ENCODE data around the gene SYVN1. TPM values are rescaled to one million over a fixed set of nuclear protein-coding genes. Genes with fewer than 3 reads are reported as not detected.

SYVN1 gene
- total RNA-seq, 2 donors from 2014 or later = 73.1 to 78.0 TPM

- DNase-seq (ENCODE audit: low spot score) = no peak
- no peaks in the 10 kb centered on the region for H3K36me3 ChIP-seq
Measured at GRCh38 chr11:65159012-65159411, 24.7 kb upstream of the SYVN1 start.

GRCh38 chr11:65157336-65157735 lies 23.0 kb upstream of the SYVN1 start:
- Histone ChIP-seq H3K9me3 (no peaks in the 10 kb centered on the region), H3K36me3 (no peaks in the 10 kb centered on the region), H3K27me3 (replicated peaks; ENCODE audit: insufficient read depth) (no peaks in the 10 kb centered on the region), H3K4me3 (no peak overlapping the region), H3K27ac (no peak overlapping the region), H3K4me1 (ENCODE audit: control insufficient read depth in 1 of 2, low read depth in 2 of 2) (no peaks in the 10 kb centered on the region)
- no peak for ATAC-seq (ENCODE audit: insufficient number of reproducible peaks, low FRiP score, low read depth)
- TF ChIP-seq CTCF (IDR thresholded peaks at IDR 0.05) = no peak
- DNase-seq (ENCODE audit: low spot score) = no peak

More at GRCh38 chr11:65159012-65159411, 24.7 kb upstream of the SYVN1 start:
- Histone ChIP-seq H3K4me3 (no peak overlapping the region), H3K9me3 (no peaks in the 10 kb centered on the region), H3K27me3 (replicated peaks; ENCODE audit: insufficient read depth) (no peaks in the 10 kb centered on the region), H3K4me1 (ENCODE audit: control insufficient read depth in 1 of 2, low read depth in 2 of 2) (no peaks in the 10 kb centered on the region), H3K27ac (no peak overlapping the region)
- ATAC-seq (ENCODE audit: insufficient number of reproducible peaks, low FRiP score, low read depth) = no peak
- TF ChIP-seq CTCF (IDR thresholded peaks at IDR 0.05) = no peak

- Histone ChIP-seq H3K27me3 (replicated peaks; ENCODE audit: insufficient read depth) (no peaks in the 10 kb centered on the region), H3K4me3 (no peak overlapping the region), H3K36me3 (no peaks in the 10 kb centered on the region), H3K4me1 (ENCODE audit: control insufficient read depth in 1 of 2, low read depth in 2 of 2) (no peaks in the 10 kb centered on the region), H3K9me3 (no peaks in the 10 kb centered on the region), H3K27ac (no peak overlapping the region)
- ATAC-seq (ENCODE audit: insufficient number of reproducible peaks, low FRiP score, low read depth) (no peak), DNase-seq (ENCODE audit: low spot score) (no peak)
- TF ChIP-seq CTCF (IDR thresholded peaks at IDR 0.05) = no peak
Measured at GRCh38 chr11:65156926-65157325, 22.6 kb upstream of the SYVN1 start.

GRCh38 chr11:65156256-65156655 lies 21.9 kb upstream of the SYVN1 start:
- Histone ChIP-seq H3K4me1 (ENCODE audit: control insufficient read depth in 1 of 2, low read depth in 2 of 2) (peaks cover 0 to under 1% of the 10 kb centered on the region in 2 donors), H3K36me3 (no peaks in the 10 kb centered on the region), H3K9me3 (no peaks in the 10 kb centered on the region), H3K27ac (no peak overlapping the region), H3K4me3 (no peak overlapping the region), H3K27me3 (replicated peaks; ENCODE audit: insufficient read depth) (no peaks in the 10 kb centered on the region)
- no peak for ATAC-seq (ENCODE audit: insufficient number of reproducible peaks, low FRiP score, low read depth)
- TF ChIP-seq CTCF (IDR thresholded peaks at IDR 0.05) = no peak
- no peak for DNase-seq (ENCODE audit: low spot score)

GRCh38 chr11:65152122-65152521 lies 17.8 kb upstream of the SYVN1 start:
- ATAC-seq (ENCODE audit: insufficient number of reproducible peaks, low FRiP score, low read depth) = no peak
- H3K4me3 ChIP-seq = no peak overlapping the region
- peak overlapping the region in 1 of 2 donors; percentile 29 for H3K27ac ChIP-seq
- no peaks in the 10 kb centered on the region for H3K27me3 ChIP-seq (replicated peaks; ENCODE audit: insufficient read depth)
- H3K9me3 ChIP-seq = no peaks in the 10 kb centered on the region
- TF ChIP-seq CTCF (IDR thresholded peaks at IDR 0.05) = no peak
- no peaks in the 10 kb centered on the region for H3K36me3 ChIP-seq
- peaks cover 6 to 11% of the 10 kb centered on the region in 2 donors for H3K4me1 ChIP-seq (ENCODE audit: control insufficient read depth in 1 of 2, low read depth in 2 of 2)
- no peak for DNase-seq (ENCODE audit: low spot score)

All from thoracic aorta (tissue), 2 donors.